GM23338 (cell line): Measurements from ENCODE around the gene FUT1.
A peak's percentile ranks its signal among the peaks of the same experiment; 100 is the strongest.

Experiments used
- CREB1 ChIP-seq: fragments of 250-450 bp; sonication (Bioruptor Pico); IDR thresholded peaks from 2 replicates; pipeline ENCODE4 v1.5.0; 2020; ENCODE audit warnings: low read depth, mild to moderate bottlenecking, moderate library complexity
- CTCF ChIP-seq, 2 experiments: fragments of 200-600 bp in 1 of 2; sonication (generic) in 1 of 2; conservative IDR thresholded peaks; 2 replicates each; pipeline versions ENCODE4 v1.5.1 to v1.6.1; 2016 to 2017; ENCODE audit warnings: antibody characterized with exemption in 2 of 2, low read depth in 2 of 2, mild to moderate bottlenecking in 2 of 2, moderate library complexity in 1 of 2
- ETS1 ChIP-seq: IDR thresholded peaks from 2 replicates; pipeline ENCODE4 v1.6.1; 2016; ENCODE audit warnings: antibody characterized with exemption
- EZH2 ChIP-seq: fragments of 200-600 bp; sonication (generic); IDR thresholded peaks from one replicate; pipeline ENCODE4 v1.8.0; 2017; ENCODE audit warnings: antibody characterized with exemption, mild to moderate bottlenecking, low read depth; ENCODE audit not compliant: unreplicated experiment
- EZH2phosphoT487 ChIP-seq: fragments of 200-600 bp; sonication (generic); IDR thresholded peaks from one replicate; pipeline ENCODE4 v1.8.1; 2018; ENCODE audit warnings: antibody characterized with exemption; ENCODE audit not compliant: unreplicated experiment
- JUNB ChIP-seq: IDR thresholded peaks from one replicate; pipeline ENCODE4 v1.6.1; 2016; ENCODE audit warnings: antibody characterized with exemption; ENCODE audit not compliant: unreplicated experiment
- NANOG ChIP-seq: IDR thresholded peaks from 2 replicates; pipeline ENCODE4 v1.6.1; 2016; ENCODE audit warnings: antibody characterized with exemption, borderline replicate concordance
- POLR2AphosphoS5 ChIP-seq: IDR thresholded peaks from 2 replicates; pipeline ENCODE4 v1.6.1; 2016; ENCODE audit warnings: antibody characterized with exemption, low read depth
- REST ChIP-seq: IDR thresholded peaks from one replicate; pipeline ENCODE4 v1.6.1; 2018; ENCODE audit warnings: antibody characterized with exemption; ENCODE audit not compliant: unreplicated experiment
- STAT1 ChIP-seq: IDR thresholded peaks from one replicate; pipeline ENCODE4 v1.6.1; 2016; ENCODE audit warnings: antibody characterized with exemption; ENCODE audit not compliant: unreplicated experiment
- ZNF114 ChIP-seq: fragments of 250-450 bp; sonication (Bioruptor Pico); IDR thresholded peaks from 2 replicates; pipeline ENCODE4 v1.5.0; 2020; ENCODE audit warnings: mild to moderate bottlenecking, moderate library complexity
- ZNF331 ChIP-seq: fragments of 250-450 bp; sonication (Bioruptor Pico); IDR thresholded peaks from 2 replicates; pipeline ENCODE4 v1.5.0; 2020; ENCODE audit warnings: low read depth, mild to moderate bottlenecking, moderate library complexity
- TF ChIP-seq, protein P1 (sequence below): fragments of 250-450 bp; sonication (Bioruptor Pico); IDR thresholded peaks from 2 replicates; pipeline ENCODE4 v1.5.0; 2020; ENCODE audit warnings: mild to moderate bottlenecking, moderate library complexity

DNA sequence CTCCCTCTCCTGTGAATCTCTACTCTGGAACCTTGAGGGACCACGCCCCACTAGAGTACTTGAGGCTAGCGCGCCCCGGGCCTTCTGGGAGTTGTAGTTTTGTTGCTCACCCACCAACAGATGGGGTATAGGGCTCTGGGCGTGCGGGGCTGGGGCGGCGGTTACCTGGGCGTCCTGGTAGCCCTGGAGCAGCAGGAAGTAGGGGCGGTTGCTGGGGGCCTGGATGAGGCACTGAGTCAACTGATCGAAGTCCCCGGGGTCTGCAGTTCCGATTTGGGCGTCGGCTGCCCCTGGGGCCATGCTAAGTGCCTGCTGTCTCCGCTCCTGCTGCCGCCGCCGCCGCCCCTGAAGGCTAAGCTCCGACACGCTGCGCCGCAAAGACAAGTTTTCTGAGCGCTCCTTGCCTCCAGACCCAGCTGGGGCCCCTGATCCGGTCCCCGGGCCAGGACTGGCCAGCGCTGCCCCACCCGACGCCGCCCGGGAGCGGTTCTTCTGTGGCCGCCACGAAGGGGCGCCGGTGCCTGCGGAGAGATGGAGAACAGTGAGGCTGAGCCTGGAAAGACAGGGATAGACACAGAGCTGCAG, 17.3 kb downstream of the FUT1 start:
- TF ChIP-seq CTCF (conservative IDR thresholded peaks at IDR 0.05; ENCODE audit: low read depth in 2 of 2) (peak in 1 of 2 experiments; percentile 40; a peak in 2 of 4 replicates), POLR2AphosphoS5 (peak; percentile 41; the same call in 1 of the 2 replicates), EZH2phosphoT487 (no peak), EZH2 (no peak), STAT1 (no peak), JUNB (no peak), REST (no peak), ETS1 (peak; percentile 72), CREB1 (no peak), ZNF114 (CRISPR knock-in tag) (no peak), ZNF331 (CRISPR knock-in tag) (no peak), NANOG (no peak)
- TF ChIP-seq, protein P1, sequence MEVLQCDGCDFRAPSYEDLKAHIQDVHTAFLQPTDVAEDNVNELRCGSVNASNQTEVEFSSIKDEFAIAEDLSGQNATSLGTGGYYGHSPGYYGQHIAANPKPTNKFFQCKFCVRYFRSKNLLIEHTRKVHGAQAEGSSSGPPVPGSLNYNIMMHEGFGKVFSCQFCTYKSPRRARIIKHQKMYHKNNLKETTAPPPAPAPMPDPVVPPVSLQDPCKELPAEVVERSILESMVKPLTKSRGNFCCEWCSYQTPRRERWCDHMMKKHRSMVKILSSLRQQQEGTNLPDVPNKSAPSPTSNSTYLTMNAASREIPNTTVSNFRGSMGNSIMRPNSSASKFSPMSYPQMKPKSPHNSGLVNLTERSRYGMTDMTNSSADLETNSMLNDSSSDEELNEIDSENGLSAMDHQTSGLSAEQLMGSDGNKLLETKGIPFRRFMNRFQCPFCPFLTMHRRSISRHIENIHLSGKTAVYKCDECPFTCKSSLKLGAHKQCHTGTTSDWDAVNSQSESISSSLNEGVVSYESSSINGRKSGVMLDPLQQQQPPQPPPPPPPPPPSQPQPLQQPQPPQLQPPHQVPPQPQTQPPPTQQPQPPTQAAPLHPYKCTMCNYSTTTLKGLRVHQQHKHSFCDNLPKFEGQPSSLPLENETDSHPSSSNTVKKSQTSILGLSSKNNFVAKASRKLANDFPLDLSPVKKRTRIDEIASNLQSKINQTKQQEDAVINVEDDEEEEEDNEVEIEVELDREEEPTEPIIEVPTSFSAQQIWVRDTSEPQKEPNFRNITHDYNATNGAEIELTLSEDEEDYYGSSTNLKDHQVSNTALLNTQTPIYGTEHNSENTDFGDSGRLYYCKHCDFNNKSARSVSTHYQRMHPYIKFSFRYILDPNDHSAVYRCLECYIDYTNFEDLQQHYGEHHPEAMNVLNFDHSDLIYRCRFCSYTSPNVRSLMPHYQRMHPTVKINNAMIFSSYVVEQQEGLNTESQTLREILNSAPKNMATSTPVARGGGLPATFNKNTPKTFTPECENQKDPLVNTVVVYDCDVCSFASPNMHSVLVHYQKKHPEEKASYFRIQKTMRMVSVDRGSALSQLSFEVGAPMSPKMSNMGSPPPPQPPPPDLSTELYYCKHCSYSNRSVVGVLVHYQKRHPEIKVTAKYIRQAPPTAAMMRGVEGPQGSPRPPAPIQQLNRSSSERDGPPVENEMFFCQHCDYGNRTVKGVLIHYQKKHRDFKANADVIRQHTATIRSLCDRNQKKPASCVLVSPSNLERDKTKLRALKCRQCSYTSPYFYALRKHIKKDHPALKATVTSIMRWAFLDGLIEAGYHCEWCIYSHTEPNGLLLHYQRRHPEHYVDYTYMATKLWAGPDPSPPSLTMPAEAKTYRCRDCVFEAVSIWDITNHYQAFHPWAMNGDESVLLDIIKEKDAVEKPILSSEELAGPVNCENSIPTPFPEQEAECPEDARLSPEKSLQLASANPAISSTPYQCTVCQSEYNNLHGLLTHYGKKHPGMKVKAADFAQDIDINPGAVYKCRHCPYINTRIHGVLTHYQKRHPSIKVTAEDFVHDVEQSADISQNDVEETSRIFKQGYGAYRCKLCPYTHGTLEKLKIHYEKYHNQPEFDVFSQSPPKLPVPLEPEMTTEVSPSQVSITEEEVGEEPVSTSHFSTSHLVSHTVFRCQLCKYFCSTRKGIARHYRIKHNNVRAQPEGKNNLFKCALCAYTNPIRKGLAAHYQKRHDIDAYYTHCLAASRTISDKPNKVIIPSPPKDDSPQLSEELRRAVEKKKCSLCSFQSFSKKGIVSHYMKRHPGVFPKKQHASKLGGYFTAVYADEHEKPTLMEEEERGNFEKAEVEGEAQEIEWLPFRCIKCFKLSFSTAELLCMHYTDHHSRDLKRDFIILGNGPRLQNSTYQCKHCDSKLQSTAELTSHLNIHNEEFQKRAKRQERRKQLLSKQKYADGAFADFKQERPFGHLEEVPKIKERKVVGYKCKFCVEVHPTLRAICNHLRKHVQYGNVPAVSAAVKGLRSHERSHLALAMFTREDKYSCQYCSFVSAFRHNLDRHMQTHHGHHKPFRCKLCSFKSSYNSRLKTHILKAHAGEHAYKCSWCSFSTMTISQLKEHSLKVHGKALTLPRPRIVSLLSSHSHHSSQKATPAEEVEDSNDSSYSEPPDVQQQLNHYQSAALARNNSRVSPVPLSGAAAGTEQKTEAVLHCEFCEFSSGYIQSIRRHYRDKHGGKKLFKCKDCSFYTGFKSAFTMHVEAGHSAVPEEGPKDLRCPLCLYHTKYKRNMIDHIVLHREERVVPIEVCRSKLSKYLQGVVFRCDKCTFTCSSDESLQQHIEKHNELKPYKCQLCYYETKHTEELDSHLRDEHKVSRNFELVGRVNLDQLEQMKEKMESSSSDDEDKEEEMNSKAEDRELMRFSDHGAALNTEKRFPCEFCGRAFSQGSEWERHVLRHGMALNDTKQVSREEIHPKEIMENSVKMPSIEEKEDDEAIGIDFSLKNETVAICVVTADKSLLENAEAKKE (CRISPR knock-in tag), result no peak
